Activated CD4-positive, alpha-beta memory T cell treated with anti-CD3 and anti-CD28 coated beads for 36 hours (primary cell): ENCODE results near the gene ABLIM2. TPM values are rescaled to one million over a fixed set of nuclear protein-coding genes. Genes with fewer than 3 reads are reported as not detected.

Source experiments
- CTCF ChIA-PET: fragments of 350-600 bp; sonication (Branson Sonifier 250); formaldehyde crosslinking; loops from one replicate; lab custom pipeline; 2021; ENCODE audit warnings: antibody characterized with exemption, inconsistent platforms; lab: Charles Lee
- POLR2A ChIA-PET: fragments of 350-600 bp; sonication (Branson Sonifier 250); formaldehyde crosslinking; loops from one replicate; lab custom pipeline; 2021; ENCODE audit warnings: antibody characterized with exemption; lab: Charles Lee
- DNase-seq: peaks from one replicate; pipeline ENCODE4 v3.0.0-alpha.2; 2020
- H3K27ac Mint-ChIP-seq: one replicate; pipeline ENCODE4 v1.8.0; 2021; ENCODE audit warnings: mixed read lengths
- H3K27me3 Mint-ChIP-seq: one replicate; pipeline ENCODE4 v1.8.0; 2021; ENCODE audit warnings: mixed read lengths
- H3K36me3 Mint-ChIP-seq: one replicate; pipeline ENCODE4 v1.8.0; 2021; ENCODE audit warnings: mixed read lengths
- H3K4me1 Mint-ChIP-seq: one replicate; pipeline ENCODE4 v1.8.0; 2021; ENCODE audit warnings: low read depth, mixed read lengths
- H3K4me3 Mint-ChIP-seq: one replicate; pipeline ENCODE4 v1.8.0; 2021; ENCODE audit warnings: mild to moderate bottlenecking, mixed read lengths
- H3K9me3 Mint-ChIP-seq: one replicate; pipeline ENCODE4 v1.8.0; 2021; ENCODE audit warnings: mixed read lengths
- intact Hi-C: fragments of 100-400 bp; cut with micrococcal nuclease; formaldehyde crosslinking; loops from one replicate; pipeline ENCODE4 v1.15.1; 2023
- total RNA-seq, 2 experiments: library from RNA; stranded (reverse); gene quantifications; one replicate each; pipeline ENCODE4 v1.2.3, GENCODE V29; 2021

The ABLIM2 gene
- total RNA-seq, 2 experiments from 2014 or later = 0.55 to 0.63 TPM

DNA sequence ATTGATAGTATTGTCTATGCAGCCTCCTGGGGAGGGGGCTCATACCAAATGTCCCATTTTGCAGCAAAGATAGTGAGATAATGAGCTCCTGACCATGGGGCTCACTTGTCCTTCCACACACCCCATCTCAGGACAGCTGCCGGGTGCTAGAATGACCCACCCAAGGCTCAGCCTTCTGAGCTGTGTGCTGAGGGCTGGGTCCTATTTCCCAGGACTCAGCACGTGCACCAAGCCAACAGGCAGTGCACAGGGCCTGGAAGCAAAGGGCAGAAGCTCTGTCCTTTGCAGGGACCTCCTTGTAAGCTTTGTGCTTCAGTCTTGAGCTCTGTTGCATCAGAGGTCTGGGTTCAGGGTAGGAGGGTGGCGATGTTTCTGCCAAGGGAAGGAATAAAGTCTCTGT, 11.2 kb upstream of the ABLIM2 start:
- ChIA-PET POLR2A (no interaction called here), CTCF (no interaction called here)
- no peak overlapping the region for H3K27ac Mint-ChIP-seq
- H3K4me1 Mint-ChIP-seq = peaks cover 5% of the 10 kb centered on the region
- intact Hi-C loops = no loop called here
- DNase-seq = no peak
- H3K9me3 Mint-ChIP-seq = peaks cover 16% of the 10 kb centered on the region
- peaks cover 3% of the 10 kb centered on the region for H3K36me3 Mint-ChIP-seq
- peaks cover 5% of the 10 kb centered on the region for H3K27me3 Mint-ChIP-seq
- no peak overlapping the region for H3K4me3 Mint-ChIP-seq

DNA sequence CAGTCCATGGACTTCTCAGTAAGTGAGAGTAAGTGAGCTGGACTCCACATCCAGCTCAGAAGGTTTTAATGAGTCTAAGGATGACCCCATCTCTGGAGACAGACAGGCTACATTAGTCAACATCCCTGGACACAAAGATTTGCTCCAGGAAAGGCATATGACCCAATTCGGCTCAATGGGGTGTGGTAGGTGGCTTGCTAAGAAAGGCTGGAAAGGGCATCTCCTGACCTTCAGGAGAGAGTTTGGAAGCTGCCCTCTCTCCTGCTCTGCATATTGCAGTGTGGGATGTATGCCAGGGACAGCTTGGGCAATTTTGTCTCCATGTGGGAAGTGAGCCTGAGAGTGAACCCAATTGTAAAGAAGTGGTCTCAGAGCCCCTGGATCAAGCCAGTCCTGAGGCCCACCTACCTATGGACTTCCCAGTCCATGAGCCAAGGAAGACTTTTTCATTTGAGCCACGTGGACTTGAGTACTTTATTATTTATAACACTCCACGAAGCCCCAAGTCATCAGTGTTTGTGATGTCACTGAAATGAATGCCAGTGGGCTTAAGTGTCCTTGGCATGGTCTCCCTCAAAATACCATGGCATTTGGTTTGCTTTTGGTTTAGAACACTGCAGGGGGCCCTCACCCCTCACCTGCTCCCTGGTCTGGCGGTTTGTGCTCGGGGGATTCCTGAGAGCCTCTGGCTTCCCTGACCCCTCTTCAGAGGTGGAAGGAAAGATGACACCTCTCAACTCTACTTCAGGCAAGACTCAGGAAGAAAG, 10.4 kb upstream of the ABLIM2 start:
- intact Hi-C loops = no loop called here
- Mint-ChIP-seq H3K36me3 (peaks cover 3% of the 10 kb centered on the region), H3K27me3 (peaks cover 5% of the 10 kb centered on the region), H3K27ac (no peak overlapping the region), H3K4me1 (peaks cover 5% of the 10 kb centered on the region), H3K4me3 (no peak overlapping the region), H3K9me3 (peaks cover 16% of the 10 kb centered on the region)
- POLR2A ChIA-PET = no interaction called here
- CTCF ChIA-PET = no interaction called here
- DNase-seq = no peak

DNA sequence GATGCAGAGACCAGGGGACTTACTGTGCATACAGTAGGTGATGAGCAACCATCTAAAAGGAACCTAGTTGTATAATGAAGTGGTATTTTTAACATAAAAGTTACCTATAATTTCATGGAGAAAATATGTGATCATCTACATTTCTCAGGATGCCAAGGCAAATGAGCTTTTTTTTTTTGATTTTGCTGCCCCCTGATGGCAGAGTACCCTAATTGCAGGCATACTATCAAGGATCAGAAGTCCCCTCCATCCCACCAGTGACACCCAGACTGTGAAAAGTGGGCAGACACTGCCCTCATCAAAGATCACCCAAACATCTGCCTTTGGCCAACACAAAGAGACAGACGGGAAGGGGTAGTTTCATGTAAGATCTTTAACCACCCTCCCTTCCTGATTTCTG, 9.6 kb upstream of the ABLIM2 start:
- POLR2A ChIA-PET = no interaction called here
- Mint-ChIP-seq H3K36me3 (peaks cover 3% of the 10 kb centered on the region), H3K9me3 (peaks cover 16% of the 10 kb centered on the region), H3K4me1 (peaks cover 5% of the 10 kb centered on the region), H3K27ac (no peak overlapping the region), H3K4me3 (no peak overlapping the region), H3K27me3 (peaks cover 5% of the 10 kb centered on the region)
- intact Hi-C loops = no loop called here
- CTCF ChIA-PET = interaction anchor here (1.7 kb wide), 1 partner anchor 8 kb away, joined by 8 read pairs; no protein-coding TSS in a partner anchor
- no peak for DNase-seq

DNA sequence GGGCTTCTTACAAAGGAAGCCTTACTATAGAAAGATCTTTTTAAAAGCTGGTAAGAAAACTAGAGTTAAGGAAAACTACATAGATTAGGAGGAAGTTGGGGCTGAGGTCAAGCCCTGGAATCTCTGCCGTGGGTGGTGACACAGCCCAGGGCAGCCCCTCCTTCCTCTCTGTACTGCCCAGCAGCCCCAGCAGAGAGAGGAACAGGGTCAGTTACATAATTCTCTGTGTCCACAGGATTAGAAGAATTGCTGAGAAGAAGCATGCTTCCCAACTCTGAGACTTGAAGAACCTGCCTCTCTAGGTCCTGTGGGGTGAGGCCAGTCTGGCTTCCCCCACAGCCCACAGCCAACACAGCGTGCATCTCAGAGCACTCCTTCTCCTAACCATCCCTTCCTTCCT, 9.2 kb upstream of the ABLIM2 start:
- peaks cover 5% of the 10 kb centered on the region for H3K27me3 Mint-ChIP-seq
- POLR2A ChIA-PET = no interaction called here
- H3K4me1 Mint-ChIP-seq = peaks cover 5% of the 10 kb centered on the region
- H3K9me3 Mint-ChIP-seq = peaks cover 16% of the 10 kb centered on the region
- DNase-seq = no peak
- H3K27ac Mint-ChIP-seq = no peak overlapping the region
- H3K36me3 Mint-ChIP-seq = peaks cover 3% of the 10 kb centered on the region
- H3K4me3 Mint-ChIP-seq = no peak overlapping the region
- CTCF ChIA-PET = interaction anchor here (1.7 kb wide), 1 partner anchor 9 kb away, joined by 8 read pairs; no protein-coding TSS in a partner anchor
- intact Hi-C loops = no loop called here

DNA sequence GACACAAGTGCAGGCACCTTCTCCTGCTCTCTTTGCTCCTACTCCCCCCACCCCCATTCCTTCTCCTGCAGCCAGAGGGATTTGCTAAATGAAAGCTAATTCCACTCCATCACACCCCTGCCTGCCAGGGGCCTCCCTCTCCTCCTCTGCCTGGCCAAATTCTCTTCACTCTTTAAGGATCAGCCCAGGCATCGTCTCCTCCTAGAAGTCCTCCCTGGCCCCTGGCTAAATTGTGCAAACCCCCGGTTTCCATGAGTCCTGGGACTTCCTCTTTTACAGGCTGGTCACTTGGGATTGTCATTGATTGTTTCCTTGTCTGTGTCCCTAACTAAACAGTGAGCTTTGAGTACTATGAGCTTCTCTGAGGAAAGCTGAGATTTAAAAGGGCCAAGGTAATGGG, 8.7 kb upstream of the ABLIM2 start:
- peaks cover 2% of the 10 kb centered on the region for H3K4me1 Mint-ChIP-seq
- ChIA-PET CTCF (interaction anchor here (1.7 kb wide), 1 partner anchor 9 kb away, joined by 8 read pairs; no protein-coding TSS in a partner anchor), POLR2A (no interaction called here)
- peaks cover 16% of the 10 kb centered on the region for H3K9me3 Mint-ChIP-seq
- intact Hi-C loops = no loop called here
- H3K27ac Mint-ChIP-seq = no peak overlapping the region
- peaks cover 5% of the 10 kb centered on the region for H3K27me3 Mint-ChIP-seq
- H3K36me3 Mint-ChIP-seq = peaks cover 3% of the 10 kb centered on the region
- H3K4me3 Mint-ChIP-seq = no peak overlapping the region
- DNase-seq = no peak

DNA sequence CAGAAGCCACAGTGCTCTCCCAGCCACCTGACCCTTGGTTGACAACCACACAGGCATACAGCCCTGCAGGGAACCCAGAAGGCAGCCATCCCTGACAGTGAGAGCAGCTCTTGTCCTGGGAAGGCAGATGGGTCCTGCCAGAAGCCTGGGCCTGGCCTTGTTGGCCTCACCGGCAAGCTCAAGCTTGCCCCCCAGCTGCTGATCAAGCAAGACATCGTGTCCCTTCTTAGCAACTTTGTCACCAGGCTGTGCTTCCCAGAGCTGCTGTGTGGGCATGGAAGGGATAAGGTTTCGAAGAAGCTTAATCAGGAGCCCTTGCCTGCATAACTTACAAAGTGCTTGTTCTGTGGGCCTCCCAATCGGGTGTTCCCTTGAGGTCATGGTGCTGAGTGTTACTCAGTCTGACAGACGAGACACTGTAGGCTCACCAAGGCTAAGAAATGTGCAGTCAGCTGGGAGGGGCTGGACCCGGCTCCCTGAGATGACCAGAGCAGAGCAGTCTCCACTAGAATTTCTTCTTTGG, 6.8 kb upstream of the ABLIM2 start:
- H3K4me3 Mint-ChIP-seq = no peak overlapping the region
- POLR2A ChIA-PET = no interaction called here
- no peak for DNase-seq
- H3K36me3 Mint-ChIP-seq = peaks cover 3% of the 10 kb centered on the region
- H3K9me3 Mint-ChIP-seq = peaks cover 16% of the 10 kb centered on the region
- no peaks in the 10 kb centered on the region for H3K27me3 Mint-ChIP-seq
- CTCF ChIA-PET = no interaction called here
- no peak overlapping the region for H3K27ac Mint-ChIP-seq
- H3K4me1 Mint-ChIP-seq = no peaks in the 10 kb centered on the region
- intact Hi-C loops = no loop called here

DNA sequence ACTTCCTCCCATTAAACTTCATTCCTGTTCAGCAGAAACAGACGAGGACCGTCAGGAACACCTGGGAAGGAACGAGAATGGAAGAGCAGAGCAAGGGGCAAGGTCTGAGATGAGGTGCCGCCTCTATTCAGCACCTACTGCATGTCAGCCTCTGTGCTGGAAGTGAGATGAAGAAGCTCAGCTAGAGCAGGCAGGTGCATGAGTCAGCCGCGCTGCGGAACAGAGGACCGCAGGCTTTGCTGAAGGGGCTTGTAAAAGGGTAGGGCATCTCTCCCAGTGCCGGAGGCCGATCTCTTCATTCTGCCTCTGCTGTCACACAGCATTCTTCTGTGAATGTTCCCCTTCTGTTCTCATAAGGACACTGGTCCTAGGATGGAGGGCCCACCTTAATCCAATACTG, 6.1 kb upstream of the ABLIM2 start:
- Mint-ChIP-seq H3K9me3 (peaks cover 16% of the 10 kb centered on the region), H3K27me3 (no peaks in the 10 kb centered on the region), H3K36me3 (peaks cover 3% of the 10 kb centered on the region), H3K27ac (no peak overlapping the region), H3K4me3 (no peak overlapping the region), H3K4me1 (peaks cover 4% of the 10 kb centered on the region)
- intact Hi-C loops = no loop called here
- DNase-seq = no peak
- POLR2A ChIA-PET = no interaction called here
- CTCF ChIA-PET = no interaction called here

DNA sequence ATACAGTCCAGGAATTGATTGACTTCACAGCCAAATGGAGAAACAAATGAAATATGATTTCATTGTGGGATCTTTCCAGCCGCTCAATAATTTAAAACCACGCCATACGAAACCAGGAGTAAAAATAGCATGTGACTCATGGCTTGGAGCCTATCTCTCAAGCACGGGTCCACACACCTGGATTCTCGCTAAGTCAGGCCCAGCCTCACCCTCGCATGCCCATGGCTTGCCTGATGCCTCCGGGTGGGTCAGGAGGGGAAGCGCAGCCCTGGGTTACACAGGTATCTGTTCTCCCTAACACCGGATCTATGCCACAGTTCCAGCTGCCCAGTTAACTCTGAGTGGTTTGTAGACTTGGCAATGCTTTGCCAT, 5.6 kb upstream of the ABLIM2 start:
- H3K36me3 Mint-ChIP-seq = peaks cover 3% of the 10 kb centered on the region
- no peaks in the 10 kb centered on the region for H3K27me3 Mint-ChIP-seq
- no peak for DNase-seq
- ChIA-PET CTCF (no interaction called here), POLR2A (no interaction called here)
- H3K4me1 Mint-ChIP-seq = peaks cover 7% of the 10 kb centered on the region
- peaks cover 13% of the 10 kb centered on the region for H3K9me3 Mint-ChIP-seq
- H3K27ac Mint-ChIP-seq = no peak overlapping the region
- H3K4me3 Mint-ChIP-seq = no peak overlapping the region
- intact Hi-C loops = no loop called here

DNA sequence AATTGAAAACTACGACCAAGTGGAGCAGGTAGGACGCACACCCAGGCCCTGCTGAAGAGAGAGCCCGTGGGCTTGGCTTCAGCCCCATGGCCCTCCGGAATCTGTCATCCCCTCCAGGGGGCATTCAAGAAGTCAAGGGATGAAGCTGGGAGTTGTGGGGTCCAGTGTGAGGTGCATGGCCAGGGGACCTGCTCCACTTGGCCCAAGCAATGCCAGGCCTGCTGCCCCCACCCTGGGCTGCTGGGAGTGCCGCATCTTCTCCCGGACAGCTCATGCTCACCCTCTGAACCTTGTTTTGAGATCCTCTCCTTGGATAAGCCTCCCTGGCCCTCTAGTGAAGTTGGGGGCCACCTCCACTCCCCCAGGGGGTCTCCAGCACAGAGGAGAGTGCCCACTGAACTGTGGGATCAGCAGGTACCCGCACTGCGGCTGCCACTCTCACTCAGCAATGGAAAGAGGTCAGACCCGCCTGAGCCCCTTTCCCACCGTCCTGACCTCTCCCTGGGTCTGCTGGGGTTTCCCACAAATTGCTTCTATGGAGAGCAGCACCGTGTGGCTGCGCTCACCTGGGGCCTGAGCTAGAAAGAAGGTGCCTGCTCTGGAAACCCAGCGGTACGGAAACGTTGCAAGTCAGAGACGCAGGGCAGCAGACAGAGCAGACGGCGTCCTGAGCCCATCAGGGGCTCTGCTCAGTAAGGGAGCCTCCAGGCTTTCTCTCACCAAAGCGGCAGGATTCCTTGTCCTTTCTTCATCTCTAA, 5.0 kb upstream of the ABLIM2 start:
- ChIA-PET CTCF (no interaction called here), POLR2A (no interaction called here)
- Mint-ChIP-seq H3K36me3 (peaks cover 3% of the 10 kb centered on the region), H3K27me3 (no peaks in the 10 kb centered on the region), H3K9me3 (peaks cover 10% of the 10 kb centered on the region), H3K4me3 (no peak overlapping the region), H3K4me1 (peaks cover 10% of the 10 kb centered on the region), H3K27ac (no peak overlapping the region)
- intact Hi-C loops = no loop called here
- no peak for DNase-seq

DNA sequence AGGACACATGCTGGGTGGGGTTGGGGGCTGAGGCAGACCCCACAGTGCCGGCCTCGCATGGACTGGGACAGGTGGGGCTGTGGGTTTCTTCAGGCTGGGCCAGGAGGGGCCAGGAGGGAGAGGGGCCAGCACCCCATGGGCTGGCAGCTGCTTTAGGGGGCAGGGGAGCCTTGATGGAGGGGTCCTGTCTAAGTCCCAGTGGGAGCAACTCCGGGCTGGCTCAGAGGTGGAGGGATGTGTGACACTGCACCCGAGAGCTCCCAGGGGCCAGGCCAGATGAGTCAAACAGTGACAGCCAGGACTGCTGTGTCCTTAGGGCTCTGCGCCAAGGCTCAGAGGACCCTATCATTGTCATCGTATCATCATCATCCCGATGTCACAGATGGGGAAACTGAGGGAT, 4.4 kb upstream of the ABLIM2 start:
- no peak overlapping the region for H3K27ac Mint-ChIP-seq
- H3K9me3 Mint-ChIP-seq = peaks cover 4% of the 10 kb centered on the region
- H3K4me3 Mint-ChIP-seq = no peak overlapping the region
- DNase-seq = no peak
- ChIA-PET CTCF (no interaction called here), POLR2A (interaction anchor here (0.6 kb wide), 1 partner anchor 67 kb away, joined by 3 read pairs; no protein-coding TSS in a partner anchor)
- peaks cover 10% of the 10 kb centered on the region for H3K4me1 Mint-ChIP-seq
- intact Hi-C loops = no loop called here
- H3K36me3 Mint-ChIP-seq = peaks cover under 1% of the 10 kb centered on the region
- no peaks in the 10 kb centered on the region for H3K27me3 Mint-ChIP-seq

DNA sequence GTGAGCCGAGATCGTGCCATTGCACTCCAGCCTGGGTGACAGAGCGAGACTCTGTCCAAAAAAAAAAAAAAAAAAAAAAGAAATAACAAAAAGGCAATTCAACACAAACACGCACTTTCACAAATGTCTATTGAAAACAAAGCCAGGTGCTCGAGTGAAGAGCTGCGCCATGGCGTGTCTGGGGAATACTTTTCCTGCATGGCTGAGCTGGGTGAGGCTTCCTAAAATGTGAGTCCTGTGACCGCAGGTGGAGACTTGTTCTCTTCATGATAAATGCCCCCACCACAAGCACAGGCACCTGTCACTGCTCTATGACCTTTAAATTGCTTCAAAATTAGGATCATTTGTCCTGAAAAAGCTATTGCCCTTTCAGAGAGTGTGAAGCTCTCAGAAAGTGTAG, 4.0 kb upstream of the ABLIM2 start:
- CTCF ChIA-PET = no interaction called here
- DNase-seq = no peak
- H3K9me3 Mint-ChIP-seq = no peaks in the 10 kb centered on the region
- H3K36me3 Mint-ChIP-seq = no peaks in the 10 kb centered on the region
- H3K27ac Mint-ChIP-seq = no peak overlapping the region
- H3K27me3 Mint-ChIP-seq = peaks cover under 1% of the 10 kb centered on the region
- H3K4me1 Mint-ChIP-seq = peaks cover 10% of the 10 kb centered on the region
- H3K4me3 Mint-ChIP-seq = no peak overlapping the region
- POLR2A ChIA-PET = interaction anchor here (0.6 kb wide), 1 partner anchor 68 kb away, joined by 3 read pairs; no protein-coding TSS in a partner anchor
- intact Hi-C loops = no loop called here

DNA sequence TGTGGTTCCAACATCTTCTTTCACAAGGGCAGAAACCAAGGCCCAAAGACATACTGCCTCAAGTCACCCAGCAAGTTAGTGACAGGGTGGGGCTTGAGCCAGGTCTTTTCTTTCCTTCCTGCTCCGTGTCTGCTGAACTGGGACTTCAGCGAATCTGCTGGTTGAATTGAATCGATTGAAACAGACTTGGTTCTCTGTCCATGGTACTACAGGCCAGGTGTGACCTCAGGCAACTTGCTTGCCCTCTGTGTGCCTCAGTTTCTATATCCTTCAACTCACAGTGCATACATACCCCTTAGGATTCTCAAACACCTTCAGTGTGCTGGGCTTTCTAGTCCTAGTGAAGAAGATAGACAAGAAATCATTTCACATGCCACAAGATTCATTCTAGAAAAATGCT, 2.0 kb upstream of the ABLIM2 start:
- ChIA-PET CTCF (no interaction called here), POLR2A (no interaction called here)
- Mint-ChIP-seq H3K9me3 (no peaks in the 10 kb centered on the region), H3K4me3 (no peak overlapping the region), H3K4me1 (peaks cover 16% of the 10 kb centered on the region), H3K36me3 (no peaks in the 10 kb centered on the region), H3K27ac (no peak overlapping the region), H3K27me3 (peaks cover 5% of the 10 kb centered on the region)
- no peak for DNase-seq
- intact Hi-C loops = no loop called here
